Activated B cell treated with CpG ODN at 0.5 μM for 24 hours (primary cell): Measurements from ENCODE around the gene LMNB1. TPM values are rescaled to one million over a fixed set of nuclear protein-coding genes. Genes with fewer than 3 reads are reported as not detected.

Experiments
- ATAC-seq: fragments of 200-7000 bp; cut with Tn5 transposase; one replicate; pipeline ENCODE4 v1.10.0; 2021; ENCODE audit warnings: low read depth, mild to moderate bottlenecking, moderate library complexity
- CTCF ChIA-PET: fragments of 350-600 bp; sonication (Branson Sonifier 250); formaldehyde crosslinking; loops from one replicate; lab custom pipeline; 2021; ENCODE audit warnings: antibody characterized with exemption; lab: Charles Lee
- POLR2A ChIA-PET: fragments of 350-600 bp; sonication (Branson Sonifier 250); formaldehyde crosslinking; loops from one replicate; lab custom pipeline; 2021; ENCODE audit warnings: antibody characterized with exemption; lab: Charles Lee
- DNase-seq: peaks from one replicate; pipeline ENCODE4 v3.0.0; 2022
- H3K27ac Mint-ChIP-seq: one replicate; pipeline ENCODE4 v1.8.0; 2020; ENCODE audit warnings: mixed read lengths
- H3K27me3 Mint-ChIP-seq: one replicate; pipeline ENCODE4 v1.8.0; 2021; ENCODE audit warnings: mixed read lengths
- H3K36me3 Mint-ChIP-seq: one replicate; pipeline ENCODE4 v1.8.0; 2021; ENCODE audit warnings: low read depth, mixed read lengths
- H3K4me1 Mint-ChIP-seq: one replicate; pipeline ENCODE4 v1.8.0; 2021; ENCODE audit warnings: mixed read lengths
- H3K4me3 Mint-ChIP-seq: one replicate; pipeline ENCODE4 v1.8.0; 2020; ENCODE audit warnings: mild to moderate bottlenecking, mixed read lengths
- H3K9me3 Mint-ChIP-seq: one replicate; pipeline ENCODE4 v1.8.0; 2020; ENCODE audit warnings: mixed read lengths
- CTCF ChIP-seq: fragments of 200-600 bp; IDR thresholded peaks from one replicate; pipeline ENCODE4 v1.8.0; 2022; ENCODE audit warnings: antibody characterized with exemption, mild to moderate bottlenecking
- intact Hi-C: fragments of 100-400 bp; cut with micrococcal nuclease; formaldehyde crosslinking; loops from one replicate; pipeline ENCODE4 v1.15.1; 2024
- total RNA-seq: library from RNA; stranded (reverse); gene quantifications from 2 replicates; pipeline ENCODE4 v1.2.3, GENCODE V29; 2022

Gene LMNB1
- total RNA-seq, 1 donor from 2014 or later: 34.7 TPM

- POLR2A ChIA-PET: no interaction called here
- ATAC-seq: no peak
These were observed 34.5 kb upstream of the LMNB1 start for GRCh38 chr5:126742425-126742824.

GRCh38 chr5:126744836-126745235, 32.1 kb upstream of the LMNB1 start:
- H3K27ac Mint-ChIP-seq: no peak overlapping the region

More at GRCh38 chr5:126742425-126742824, 34.5 kb upstream of the LMNB1 start:
- Mint-ChIP-seq H3K4me3 (no peak overlapping the region), H3K36me3 (no peaks in the 10 kb centered on the region), H3K27ac (no peak overlapping the region), H3K9me3 (no peaks in the 10 kb centered on the region), H3K27me3 (peaks cover 4% of the 10 kb centered on the region), H3K4me1 (peaks cover under 1% of the 10 kb centered on the region)
- intact Hi-C loops: no loop called here
- TF ChIP-seq CTCF: no peak
- DNase-seq: no peak
- CTCF ChIA-PET: no interaction called here

GRCh38 chr5:126745259-126745992, 31.5 kb upstream of the LMNB1 start:
- DNase-seq (no peak), ATAC-seq (no peak)
- no peaks in the 10 kb centered on the region for H3K36me3 Mint-ChIP-seq
- no peak overlapping the region for H3K4me3 Mint-ChIP-seq
- intact Hi-C loops: loop anchor here (5.0 kb wide), 1 partner anchor 58 kb away; no protein-coding TSS in a partner anchor
- no peak overlapping the region for H3K27ac Mint-ChIP-seq
- H3K9me3 Mint-ChIP-seq: no peaks in the 10 kb centered on the region
- peaks cover 19% of the 10 kb centered on the region for H3K4me1 Mint-ChIP-seq
- ChIA-PET CTCF (no interaction called here), POLR2A (no interaction called here)
- no peak for TF ChIP-seq CTCF
- peaks cover 4% of the 10 kb centered on the region for H3K27me3 Mint-ChIP-seq

More at GRCh38 chr5:126744836-126745235, 32.1 kb upstream of the LMNB1 start:
- peaks cover 18% of the 10 kb centered on the region for H3K4me1 Mint-ChIP-seq
- no peaks in the 10 kb centered on the region for H3K36me3 Mint-ChIP-seq
- no peaks in the 10 kb centered on the region for H3K9me3 Mint-ChIP-seq
- DNase-seq (no peak), ATAC-seq (no peak)
- intact Hi-C loops: loop anchor here (5.0 kb wide), 1 partner anchor 58 kb away; no protein-coding TSS in a partner anchor
- TF ChIP-seq CTCF: no peak
- POLR2A ChIA-PET: no interaction called here
- peaks cover 4% of the 10 kb centered on the region for H3K27me3 Mint-ChIP-seq
- CTCF ChIA-PET: no interaction called here
- no peak overlapping the region for H3K4me3 Mint-ChIP-seq

GRCh38 chr5:126746290-126746689, 30.6 kb upstream of the LMNB1 start:
- Mint-ChIP-seq H3K4me1 (peaks cover 19% of the 10 kb centered on the region), H3K9me3 (no peaks in the 10 kb centered on the region), H3K27me3 (peaks cover 3% of the 10 kb centered on the region), H3K4me3 (no peak overlapping the region), H3K36me3 (no peaks in the 10 kb centered on the region), H3K27ac (no peak overlapping the region)
- DNase-seq (no peak), ATAC-seq (no peak)
- ChIA-PET POLR2A (no interaction called here), CTCF (interaction anchor here (2.2 kb wide), 1 partner anchor 31 kb away, joined by 18 read pairs; the partner anchor contains the start of gene LMNB1)
- intact Hi-C loops: loop anchor here (5.0 kb wide), 1 partner anchor 59 kb away; no protein-coding TSS in a partner anchor
- TF ChIP-seq CTCF: no peak

- Mint-ChIP-seq H3K4me3 (no peak overlapping the region), H3K9me3 (no peaks in the 10 kb centered on the region), H3K4me1 (peaks cover 19% of the 10 kb centered on the region), H3K27me3 (no peaks in the 10 kb centered on the region), H3K27ac (no peak overlapping the region), H3K36me3 (no peaks in the 10 kb centered on the region)
- intact Hi-C loops: no loop called here
- ChIA-PET POLR2A (no interaction called here), CTCF (no interaction called here)
- ATAC-seq (no peak), DNase-seq (no peak)
- TF ChIP-seq CTCF: no peak
These were observed 24.7 kb upstream of the LMNB1 start for GRCh38 chr5:126752081-126752785.
